Progenitor cell of endocrine pancreas (in vitro differentiated cells): ENCODE data around the gene PACS1. TPM values are rescaled to one million over a fixed set of nuclear protein-coding genes. Genes with fewer than 3 reads are reported as not detected.

ENCODE experiments used
- DNase-seq: peaks from one replicate; pipeline ENCODE4 v3.0.0; 2021; ENCODE audit warnings: low spot score; ENCODE audit not compliant: unreplicated experiment
- H3K27ac Mint-ChIP-seq: 2 replicates; pipeline ENCODE4 v1.8.0; 2021; ENCODE audit warnings: mild to moderate bottlenecking, moderate library complexity, mixed read lengths
- H3K27me3 Mint-ChIP-seq: 2 replicates; pipeline ENCODE4 v1.8.0; 2021; ENCODE audit warnings: mixed read lengths
- H3K36me3 Mint-ChIP-seq: 2 replicates; pipeline ENCODE4 v1.8.0; 2022; ENCODE audit warnings: mixed read lengths; ENCODE audit not compliant: insufficient read depth
- H3K4me1 Mint-ChIP-seq: 2 replicates; pipeline ENCODE4 v1.8.0; 2021; ENCODE audit warnings: low read depth, mixed read lengths
- H3K4me3 Mint-ChIP-seq: 2 replicates; pipeline ENCODE4 v1.8.0; 2021; ENCODE audit warnings: low read depth, mild to moderate bottlenecking, moderate library complexity, mixed read lengths
- H3K9me3 Mint-ChIP-seq: 2 replicates; pipeline ENCODE4 v1.8.0; 2021; ENCODE audit warnings: low read depth, mixed read lengths
- CTCF ChIP-seq: fragments of 200-600 bp; sonication (generic); IDR thresholded peaks from one replicate; pipeline ENCODE4 v1.5.0; 2021; ENCODE audit warnings: antibody characterized with exemption, mild to moderate bottlenecking; ENCODE audit not compliant: unreplicated experiment
- total RNA-seq: library from RNA; stranded (reverse); gene quantifications from 2 replicates; pipeline ENCODE4 v1.2.1, GENCODE V29; 2021

Gene PACS1
- total RNA-seq, 1 donor from 2014 or later = 72.3 TPM

DNA sequence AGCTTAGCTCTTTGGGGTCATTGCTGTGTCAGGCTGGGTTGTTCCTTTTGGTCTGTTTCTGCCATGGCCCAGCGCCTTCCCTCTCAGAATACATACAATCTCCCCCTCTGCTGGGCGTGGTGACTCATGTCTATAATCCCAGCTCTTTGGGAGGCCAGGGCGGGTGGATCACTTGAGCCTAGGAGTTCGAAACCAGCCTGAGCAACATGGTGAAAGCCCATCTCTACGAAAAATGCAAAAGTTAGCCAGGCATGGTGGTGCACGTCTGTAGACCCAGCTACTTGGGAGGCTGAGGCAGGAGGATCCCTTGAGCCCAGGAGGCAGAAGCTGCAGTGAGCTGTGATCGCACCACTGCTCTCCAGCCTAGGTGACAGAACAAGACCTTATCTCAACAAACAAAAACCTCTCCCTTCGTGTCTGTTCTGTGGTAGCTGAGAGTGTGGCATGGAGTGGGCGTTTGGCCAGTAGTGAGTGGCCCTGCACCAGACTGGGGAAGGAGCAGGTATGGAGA lies 151.7 kb downstream of the PACS1 start:
- Mint-ChIP-seq H3K9me3 (no peaks in the 10 kb centered on the region), H3K27me3 (no peaks in the 10 kb centered on the region), H3K36me3 (peaks cover 6% of the 10 kb centered on the region), H3K4me3 (no peak overlapping the region), H3K4me1 (peaks cover 4% of the 10 kb centered on the region), H3K27ac (no peak overlapping the region)
- no peak for TF ChIP-seq CTCF
- no peak for DNase-seq

- Mint-ChIP-seq H3K27ac (peak overlapping the region; percentile 50), H3K9me3 (no peaks in the 10 kb centered on the region), H3K4me1 (peaks cover 4% of the 10 kb centered on the region), H3K27me3 (no peaks in the 10 kb centered on the region), H3K36me3 (peaks cover 5% of the 10 kb centered on the region), H3K4me3 (no peak overlapping the region)
- TF ChIP-seq CTCF = peak; percentile 100
- peak; percentile 73 for DNase-seq
Measured at GRCh38 chr11:66222358-66223149, 152.5 kb downstream of the PACS1 start.

DNA sequence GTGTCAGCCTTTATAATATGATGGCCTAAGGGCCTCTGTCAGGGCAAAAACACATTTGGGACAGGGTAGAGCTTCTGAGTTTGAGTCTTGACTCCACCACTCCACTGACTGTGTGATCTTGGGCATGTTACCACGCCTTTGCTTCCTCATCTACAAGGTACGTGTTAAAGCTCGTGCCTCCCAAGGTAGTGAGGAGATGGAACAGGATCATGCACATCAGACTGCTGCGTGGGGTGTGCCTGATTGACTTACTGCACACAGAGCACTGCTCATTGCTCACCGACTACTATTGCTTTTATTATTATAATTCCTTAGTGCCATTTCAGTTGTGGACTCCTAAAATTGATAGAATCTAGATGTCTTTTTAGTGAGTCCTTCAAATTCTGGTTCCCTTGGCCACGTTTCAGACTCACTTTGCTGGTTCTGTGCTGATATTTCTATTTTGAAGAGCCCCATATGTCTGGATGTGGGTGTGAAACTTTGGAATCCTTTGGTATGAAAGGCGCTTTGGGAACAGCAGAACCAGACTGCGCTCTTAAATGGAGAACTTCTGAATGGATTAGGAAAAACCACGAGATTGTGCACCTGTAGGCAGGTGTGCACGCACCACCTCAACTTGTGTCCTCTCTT lies 154.3 kb downstream of the PACS1 start:
- H3K4me1 Mint-ChIP-seq = peaks cover 7% of the 10 kb centered on the region
- DNase-seq = no peak

DNA sequence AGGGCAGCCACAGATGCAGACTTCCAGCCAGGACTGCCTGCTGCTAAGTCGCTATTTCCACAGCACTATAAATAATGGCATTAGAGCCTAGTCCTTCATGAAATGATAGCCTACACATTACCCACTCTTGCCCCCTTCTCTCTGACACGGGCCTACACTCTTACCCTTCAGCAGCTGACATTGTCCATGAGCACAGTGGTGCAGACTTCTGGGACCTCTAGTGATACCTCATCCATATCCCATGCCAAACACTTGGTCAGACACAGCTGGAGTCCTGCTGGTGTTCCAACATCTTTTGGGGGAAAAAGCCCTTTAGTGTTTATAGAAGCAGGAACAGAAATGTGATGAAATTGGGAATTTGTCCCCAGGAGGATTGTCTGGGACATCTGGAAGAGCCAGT lies 155.0 kb downstream of the PACS1 start:
- no peaks in the 10 kb centered on the region for H3K9me3 Mint-ChIP-seq
- H3K27ac Mint-ChIP-seq = no peak overlapping the region
- peaks cover 7% of the 10 kb centered on the region for H3K4me1 Mint-ChIP-seq
- peaks cover 7% of the 10 kb centered on the region for H3K36me3 Mint-ChIP-seq
- no peak overlapping the region for H3K4me3 Mint-ChIP-seq
- TF ChIP-seq CTCF = no peak
- H3K27me3 Mint-ChIP-seq = no peaks in the 10 kb centered on the region
- no peak for DNase-seq

More for the DNA sequence above, 154.3 kb downstream of the PACS1 start:
- H3K4me3 Mint-ChIP-seq = no peak overlapping the region
- H3K36me3 Mint-ChIP-seq = peaks cover 9% of the 10 kb centered on the region
- no peaks in the 10 kb centered on the region for H3K9me3 Mint-ChIP-seq
- TF ChIP-seq CTCF = no peak
- H3K27ac Mint-ChIP-seq = no peak overlapping the region
- H3K27me3 Mint-ChIP-seq = no peaks in the 10 kb centered on the region

DNA sequence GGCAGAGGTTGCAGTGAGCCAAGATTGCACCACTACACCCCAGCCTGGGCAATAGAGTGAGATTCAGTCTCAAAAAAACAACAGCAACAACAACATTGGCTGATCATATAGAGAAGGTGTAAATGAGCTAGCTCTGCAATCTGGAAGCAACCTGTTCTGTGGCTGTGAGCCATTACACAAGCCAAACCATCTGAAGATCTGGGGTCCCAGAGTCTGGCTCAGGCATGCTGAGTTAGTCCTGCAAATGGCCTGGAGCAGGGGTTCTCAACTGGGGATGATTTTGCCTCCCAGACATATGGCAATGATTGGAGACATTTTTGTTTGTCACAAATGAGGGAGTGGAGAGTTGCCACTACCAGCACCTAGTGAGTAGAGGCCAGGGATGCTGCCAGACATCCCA lies 156.0 kb downstream of the PACS1 start:
- H3K9me3 Mint-ChIP-seq = no peaks in the 10 kb centered on the region
- no peak for DNase-seq
- TF ChIP-seq CTCF = no peak
- H3K4me3 Mint-ChIP-seq = no peak overlapping the region
- H3K36me3 Mint-ChIP-seq = peaks cover 7% of the 10 kb centered on the region
- H3K4me1 Mint-ChIP-seq = peaks cover 7% of the 10 kb centered on the region
- no peak overlapping the region for H3K27ac Mint-ChIP-seq
- no peaks in the 10 kb centered on the region for H3K27me3 Mint-ChIP-seq
